Natural killer cell (primary cell): ENCODE results near the gene ACE2. TPM values are rescaled to one million over a fixed set of nuclear protein-coding genes. Genes with fewer than 3 reads are reported as not detected.

Experiments used
- ATAC-seq, 3 donors: fragments of 150-1000 bp in 2 of 3; fragments of 200-7000 bp in 1 of 3; cut with Tn5 transposase; 1 replicate in 1 of 3; 2 replicates in 2 of 3; pipeline ENCODE4 v1.10.0; 2021; ENCODE audit warnings: mild to moderate bottlenecking in 2 of 3, moderate library complexity in 2 of 3
- DNase-seq, 2 donors: peaks; one replicate each; pipeline versions ENCODE4 v3.0.0 to v3.0.0-alpha.2; 2013 to 2021; ENCODE audit warnings: mixed read lengths in 1 of 2
- H3K27ac ChIP-seq: one replicate; pipeline ENCODE4 v1.5.1; 2013; ENCODE audit warnings: mild to moderate bottlenecking, low read length
- H3K27me3 ChIP-seq: one replicate; pipeline ENCODE4 v1.6.1; 2013; ENCODE audit warnings: low read length; ENCODE audit not compliant: control insufficient read depth, insufficient read depth
- H3K36me3 ChIP-seq: one replicate; pipeline ENCODE4 v1.6.1; 2013; ENCODE audit warnings: low read length; ENCODE audit not compliant: control insufficient read depth, insufficient read depth
- H3K4me1 ChIP-seq: one replicate; pipeline ENCODE4 v1.6.1; 2013; ENCODE audit warnings: low read length; ENCODE audit not compliant: control insufficient read depth, insufficient read depth
- H3K4me3 ChIP-seq: one replicate; pipeline ENCODE4 v1.5.1; 2013; ENCODE audit warnings: low read length
- H3K9me3 ChIP-seq: one replicate; pipeline ENCODE4 v1.6.1; 2013; ENCODE audit warnings: low read length; ENCODE audit not compliant: control insufficient read depth, insufficient read depth
- H3K27ac Mint-ChIP-seq, 2 donors: one replicate each; pipeline ENCODE4 v1.8.0; 2022; ENCODE audit warnings: mild to moderate bottlenecking in 2 of 2, mixed read lengths in 2 of 2, moderate library complexity in 1 of 2
- H3K27me3 Mint-ChIP-seq, 2 donors: one replicate each; pipeline ENCODE4 v1.8.0; 2022; ENCODE audit warnings: low read depth in 2 of 2, mixed read lengths in 2 of 2
- H3K36me3 Mint-ChIP-seq: one replicate; pipeline ENCODE4 v1.8.0; 2022; ENCODE audit warnings: mixed read lengths
- H3K4me1 Mint-ChIP-seq, 2 donors: one replicate each; pipeline ENCODE4 v1.8.0; 2022; ENCODE audit warnings: mixed read lengths in 2 of 2
- H3K4me3 Mint-ChIP-seq: one replicate; pipeline ENCODE4 v1.8.0; 2022; ENCODE audit warnings: mild to moderate bottlenecking, moderate library complexity, mixed read lengths
- H3K9me3 Mint-ChIP-seq, 2 donors: one replicate each; pipeline ENCODE4 v1.8.0; 2022; ENCODE audit warnings: mixed read lengths in 2 of 2
- whole genome bisulfite sequencing: methylation state at CpG from one replicate; pipeline ENCODE4 v1.1.7; 2013; ENCODE audit warnings: missing lambda C conversion rate; ENCODE audit not compliant: insufficient coverage; 5-methylcytosine and 5-hydroxymethylcytosine counted together
- intact Hi-C: fragments of 100-400 bp; cut with micrococcal nuclease; formaldehyde crosslinking; loops from one replicate; pipeline ENCODE4 v1.14.2; 2022
- total RNA-seq, 4 donors: library from RNA; stranded (reverse); fragments of 120-200 nt in 1 of 4; gene quantifications; one replicate each; pipeline versions ENCODE4 v1.2.3 to v1.2.4, GENCODE V29; 2013 to 2022
- TF ChIP-seq, protein P1 (sequence below): fragments of 200-600 bp; IDR thresholded peaks from one replicate; pipeline ENCODE4 v1.8.0; 2022; ENCODE audit warnings: antibody characterized with exemption

The ACE2 gene
- total RNA-seq, 3 donors from 2014 or later (not counting 1 experiment from before 2014, with no cell fraction given), result not detected

GRCh38 chrX:15594371-15594770 is 6.4 kb downstream of the ACE2 start:
- H3K4me3 ChIP-seq, result no peak overlapping the region

GRCh38 chrX:15579778-15580747 is 20.7 kb downstream of the ACE2 start:
- ATAC-seq, result no peak
- no peaks in the 10 kb centered on the region for H3K36me3 Mint-ChIP-seq
- no peaks in the 10 kb centered on the region for H3K4me1 Mint-ChIP-seq
- 80% methylated on average over 5 of the region's 5 CpGs for WGBS
- no peak overlapping the region for H3K27ac Mint-ChIP-seq
- H3K27me3 Mint-ChIP-seq, result peaks cover 3 to 34% of the 10 kb centered on the region in 2 donors
- Histone ChIP-seq H3K27me3 (no peaks in the 10 kb centered on the region), H3K9me3 (no peaks in the 10 kb centered on the region), H3K4me3 (no peak overlapping the region), H3K36me3 (no peaks in the 10 kb centered on the region), H3K4me1 (no peaks in the 10 kb centered on the region), H3K27ac (no peak overlapping the region)
- intact Hi-C loops, result no loop called here
- TF ChIP-seq, protein P1, sequence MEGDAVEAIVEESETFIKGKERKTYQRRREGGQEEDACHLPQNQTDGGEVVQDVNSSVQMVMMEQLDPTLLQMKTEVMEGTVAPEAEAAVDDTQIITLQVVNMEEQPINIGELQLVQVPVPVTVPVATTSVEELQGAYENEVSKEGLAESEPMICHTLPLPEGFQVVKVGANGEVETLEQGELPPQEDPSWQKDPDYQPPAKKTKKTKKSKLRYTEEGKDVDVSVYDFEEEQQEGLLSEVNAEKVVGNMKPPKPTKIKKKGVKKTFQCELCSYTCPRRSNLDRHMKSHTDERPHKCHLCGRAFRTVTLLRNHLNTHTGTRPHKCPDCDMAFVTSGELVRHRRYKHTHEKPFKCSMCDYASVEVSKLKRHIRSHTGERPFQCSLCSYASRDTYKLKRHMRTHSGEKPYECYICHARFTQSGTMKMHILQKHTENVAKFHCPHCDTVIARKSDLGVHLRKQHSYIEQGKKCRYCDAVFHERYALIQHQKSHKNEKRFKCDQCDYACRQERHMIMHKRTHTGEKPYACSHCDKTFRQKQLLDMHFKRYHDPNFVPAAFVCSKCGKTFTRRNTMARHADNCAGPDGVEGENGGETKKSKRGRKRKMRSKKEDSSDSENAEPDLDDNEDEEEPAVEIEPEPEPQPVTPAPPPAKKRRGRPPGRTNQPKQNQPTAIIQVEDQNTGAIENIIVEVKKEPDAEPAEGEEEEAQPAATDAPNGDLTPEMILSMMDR, result no peak
- no peaks in the 10 kb centered on the region for H3K9me3 Mint-ChIP-seq
- no peak for DNase-seq
- H3K4me3 Mint-ChIP-seq, result no peak overlapping the region

More at GRCh38 chrX:15594371-15594770, 6.4 kb downstream of the ACE2 start:
- Histone ChIP-seq H3K9me3 (no peaks in the 10 kb centered on the region), H3K36me3 (no peaks in the 10 kb centered on the region), H3K4me1 (no peaks in the 10 kb centered on the region), H3K27me3 (no peaks in the 10 kb centered on the region), H3K27ac (no peak overlapping the region)
- WGBS, result 48% methylated on average over 2 of the region's 2 CpGs
- intact Hi-C loops, result no loop called here
- Mint-ChIP-seq H3K27me3 (peaks cover under 1 to 43% of the 10 kb centered on the region in 2 donors), H3K27ac (no peak overlapping the region), H3K9me3 (no peaks in the 10 kb centered on the region), H3K36me3 (no peaks in the 10 kb centered on the region), H3K4me1 (no peaks in the 10 kb centered on the region), H3K4me3 (no peak overlapping the region)
- ATAC-seq, result no peak
- TF ChIP-seq, protein P1, result no peak
- no peak for DNase-seq

- H3K27me3 Mint-ChIP-seq, result peaks cover 10 to 29% of the 10 kb centered on the region in 2 donors
- WGBS, result no CpG with 5 or more reads among the region's 1 CpG
- intact Hi-C loops, result no loop called here
Observed at GRCh38 chrX:15576019-15576418, 24.7 kb downstream of the ACE2 start.

More at GRCh38 chrX:15576019-15576418, 24.7 kb downstream of the ACE2 start:
- no peaks in the 10 kb centered on the region for H3K4me1 ChIP-seq
- Mint-ChIP-seq H3K4me1 (no peaks in the 10 kb centered on the region), H3K36me3 (no peaks in the 10 kb centered on the region), H3K4me3 (no peak overlapping the region), H3K27ac (no peak overlapping the region), H3K9me3 (no peaks in the 10 kb centered on the region)
- TF ChIP-seq, protein P1, result no peak
- no peak overlapping the region for H3K27ac ChIP-seq
- H3K4me3 ChIP-seq, result no peak overlapping the region
- no peaks in the 10 kb centered on the region for H3K36me3 ChIP-seq
- ATAC-seq (no peak), DNase-seq (no peak)
- no peaks in the 10 kb centered on the region for H3K27me3 ChIP-seq
- no peaks in the 10 kb centered on the region for H3K9me3 ChIP-seq
